ENCODE measurements around the gene CASP2.
"Not testable (repeated sequence)": the region's sequence is repeated elsewhere in the genome, so short reads cannot be mapped to it uniquely, and the experiment has no call there.

CASP2 gene

DNA sequence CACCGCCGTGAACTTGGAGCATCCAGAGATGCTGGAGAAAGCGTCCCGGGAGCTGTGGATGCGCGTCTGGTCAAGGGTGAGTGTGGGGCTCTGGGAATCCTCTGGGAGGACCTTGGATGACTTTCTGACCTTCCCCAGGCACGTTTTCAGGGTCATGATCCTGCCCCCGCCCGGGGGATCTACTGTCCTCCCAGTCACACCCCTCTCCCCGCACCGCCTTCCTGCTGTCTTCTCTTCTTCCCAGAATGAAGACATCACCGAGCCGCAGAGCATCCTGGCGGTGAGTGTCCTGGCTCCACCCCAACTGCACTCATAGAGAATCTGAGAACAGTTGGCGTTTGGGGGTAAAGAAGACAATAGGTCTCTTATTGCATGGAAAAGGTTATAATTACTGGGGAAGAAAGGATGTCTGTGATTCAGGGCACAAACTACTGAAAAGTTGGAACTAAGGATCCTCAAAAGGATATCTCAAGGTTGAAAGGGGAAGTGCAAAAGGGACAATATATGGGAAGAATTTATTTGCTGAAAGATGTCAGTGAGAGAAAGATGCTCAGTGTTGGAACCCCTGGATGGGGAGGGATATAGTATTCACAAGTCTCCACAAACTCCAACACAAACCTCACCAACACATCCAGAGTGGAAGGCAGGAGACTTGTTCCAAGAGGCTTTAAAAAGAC lies 23.0 kb upstream of the CASP2 start:
- DNase-seq = no peak

DNA sequence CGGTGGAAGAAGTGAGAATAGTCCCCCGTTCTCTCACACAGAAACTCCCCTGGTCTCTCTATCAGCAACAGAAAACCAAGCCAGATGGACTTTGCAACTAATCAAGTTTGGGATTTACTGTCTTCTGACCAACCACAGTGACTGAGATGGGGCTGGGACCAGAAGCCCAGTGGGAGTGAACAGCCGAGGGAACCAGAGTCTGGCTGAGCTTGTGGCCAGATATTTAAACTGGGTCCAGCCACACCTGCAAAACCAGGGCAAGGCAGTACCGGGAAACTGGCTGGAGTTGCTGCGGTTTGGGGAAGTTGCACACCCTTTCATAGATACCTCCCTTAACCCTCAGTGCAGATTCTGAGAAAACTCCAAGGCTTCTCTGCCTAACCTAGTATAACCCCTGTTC lies 18.9 kb upstream of the CASP2 start:
- no peak for DNase-seq

DNA sequence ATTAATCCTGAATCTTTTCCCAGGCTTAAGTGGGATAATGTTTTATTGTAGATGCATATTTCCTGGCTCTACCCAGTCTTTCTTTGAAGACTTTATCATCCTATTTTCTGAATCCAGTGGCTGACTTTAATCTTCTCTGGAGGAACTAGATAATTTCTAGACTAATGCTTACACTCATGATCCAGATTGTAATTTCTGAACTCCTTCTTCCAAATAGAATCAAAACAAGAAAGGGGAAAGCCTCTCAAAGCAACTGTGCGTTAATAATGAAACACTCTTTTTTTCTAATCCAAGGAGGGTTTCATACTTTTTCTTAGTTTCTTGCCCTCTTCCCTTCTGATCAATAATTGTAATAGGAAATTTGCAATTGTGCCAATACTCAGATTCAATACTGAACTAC lies 16.9 kb upstream of the CASP2 start:
- DNase-seq = no peak

DNA sequence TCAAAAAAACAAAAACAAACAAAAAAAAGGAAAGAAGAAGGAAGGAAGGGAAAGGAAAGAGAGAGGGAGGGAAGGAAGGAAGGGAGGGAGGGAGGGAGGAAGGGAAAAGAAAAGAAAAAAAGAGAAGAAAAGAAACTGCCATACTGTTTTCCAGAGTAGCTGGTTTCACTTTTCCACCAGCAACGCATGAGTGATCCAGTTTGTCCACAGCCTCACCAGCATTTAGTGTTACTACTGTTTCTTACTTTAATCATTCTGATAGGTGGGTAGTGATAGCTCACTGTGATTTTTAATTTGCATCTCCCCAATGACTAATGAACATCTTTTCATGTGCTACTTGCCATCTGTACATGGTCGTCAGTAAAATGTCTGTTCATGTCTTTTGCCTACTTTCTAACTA lies 15.3 kb upstream of the CASP2 start:
- DNase-seq = no peak

DNA sequence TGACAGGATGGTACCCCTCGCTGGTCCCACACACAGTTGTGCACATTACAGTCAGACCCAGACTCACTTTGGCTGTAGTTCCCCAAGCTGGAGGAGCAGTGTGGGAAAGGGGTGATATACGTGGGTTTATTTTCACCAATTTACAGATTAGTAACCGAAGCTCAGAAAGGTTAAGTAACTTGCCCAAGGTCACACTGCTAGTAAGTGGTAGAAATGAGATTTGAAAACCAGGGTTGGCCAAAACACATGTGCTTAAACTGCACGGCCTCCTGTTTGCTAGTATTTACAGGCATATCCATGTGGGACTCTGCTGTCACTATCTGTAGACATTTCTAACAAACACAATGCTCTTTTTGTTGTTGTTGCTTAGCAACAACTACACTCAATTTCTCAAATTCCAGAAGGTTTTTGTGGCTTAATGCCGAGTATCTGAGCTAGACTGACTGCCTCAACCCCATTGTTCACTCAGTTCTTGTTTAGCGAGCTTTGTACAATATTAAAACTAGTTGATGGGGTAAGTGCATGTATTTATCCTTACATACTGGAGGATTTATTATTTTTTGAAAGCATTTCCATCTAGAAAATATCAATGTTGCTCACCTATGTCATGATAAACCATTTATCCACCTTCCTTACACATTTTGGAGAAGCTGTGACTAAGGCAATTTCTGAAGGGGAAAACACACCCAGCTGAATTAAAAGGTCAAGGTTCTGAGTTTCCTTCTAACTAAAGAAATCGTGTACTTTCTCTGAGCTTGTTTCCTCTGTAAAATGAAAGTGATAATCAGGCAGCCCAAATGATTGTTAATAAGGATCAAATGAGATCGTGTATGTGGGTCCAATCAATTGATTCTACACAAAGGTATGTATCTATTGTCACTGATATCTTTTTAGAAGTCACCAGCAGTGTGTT lies 8.7 kb upstream of the CASP2 start:
- DNase-seq = no peak

DNA sequence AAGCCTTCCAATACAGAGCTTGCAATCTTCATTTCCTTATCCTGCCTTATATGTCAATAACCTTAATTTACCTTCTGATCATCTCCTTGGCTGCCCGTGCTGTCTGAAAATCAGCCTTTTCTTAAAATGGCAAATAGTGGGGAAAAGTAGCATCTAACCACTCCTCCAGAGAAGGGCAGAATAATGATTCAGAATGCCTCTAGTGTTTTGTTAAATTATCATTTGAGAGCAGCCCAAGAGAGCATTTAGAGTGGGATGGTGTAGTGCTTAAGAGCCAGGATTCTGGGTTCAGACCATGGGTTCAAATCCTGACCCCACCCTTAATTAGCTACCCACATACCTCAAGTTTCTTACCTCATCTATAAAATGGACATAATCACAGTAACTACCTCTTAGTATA lies 8.0 kb upstream of the CASP2 start:
- DNase-seq = no peak

DNA sequence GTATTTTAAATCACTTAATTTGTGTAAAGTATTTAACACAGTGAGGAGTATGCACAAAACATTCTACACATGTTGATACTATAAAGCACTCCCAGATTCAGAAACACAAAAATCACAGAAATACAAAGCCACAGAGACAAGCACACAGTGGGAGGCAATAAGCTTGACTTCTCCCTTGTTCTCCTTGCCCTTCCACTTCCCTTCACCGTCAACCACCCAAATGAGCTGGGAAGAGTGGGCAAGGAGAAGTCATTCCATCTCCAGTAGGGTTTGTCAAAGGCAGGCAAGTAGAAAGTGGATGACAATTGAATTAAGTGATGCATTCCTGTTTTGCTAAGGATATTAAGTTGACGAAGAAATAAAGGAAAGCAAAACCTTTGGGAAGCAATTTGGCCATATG lies 7.6 kb upstream of the CASP2 start:
- no peak for DNase-seq

DNA sequence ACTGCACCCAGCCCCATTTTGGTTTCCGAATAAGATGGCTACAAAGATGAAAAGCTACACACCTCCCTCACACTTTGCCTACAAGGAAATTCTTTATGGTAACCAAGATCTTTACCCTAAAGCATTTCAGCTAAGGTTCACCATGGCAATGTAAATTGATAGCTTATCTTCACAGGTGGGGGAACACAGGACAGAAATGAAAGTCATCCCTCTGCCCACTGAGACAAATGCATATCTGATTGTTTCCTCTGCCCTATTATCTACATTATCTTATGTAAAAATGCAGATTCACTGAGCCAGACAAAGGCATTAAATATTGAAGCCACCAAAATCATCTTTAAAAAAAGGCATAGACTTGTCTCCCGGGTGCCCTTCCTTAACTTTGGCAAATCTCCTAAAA lies 6.6 kb upstream of the CASP2 start:
- DNase-seq = no peak

DNA sequence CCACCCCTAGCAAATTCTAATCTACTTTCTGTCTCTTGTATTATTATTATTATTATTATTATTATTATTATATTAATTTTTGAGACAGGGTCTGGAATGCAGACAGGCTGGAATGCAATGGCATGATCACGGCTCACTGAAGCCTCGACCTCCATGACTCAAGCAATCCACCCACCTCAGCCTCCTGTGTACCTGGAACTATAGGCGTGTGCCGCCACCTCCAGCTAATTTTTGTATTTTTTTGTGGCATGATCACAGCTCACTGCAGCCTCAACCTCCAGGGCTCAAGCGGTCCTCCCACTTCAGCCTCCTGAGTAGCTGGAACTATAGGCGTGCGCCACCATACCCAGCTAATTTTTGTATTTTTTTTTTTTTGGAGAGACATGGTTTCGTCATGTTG lies 6.0 kb upstream of the CASP2 start:
- DNase-seq = no peak

DNA sequence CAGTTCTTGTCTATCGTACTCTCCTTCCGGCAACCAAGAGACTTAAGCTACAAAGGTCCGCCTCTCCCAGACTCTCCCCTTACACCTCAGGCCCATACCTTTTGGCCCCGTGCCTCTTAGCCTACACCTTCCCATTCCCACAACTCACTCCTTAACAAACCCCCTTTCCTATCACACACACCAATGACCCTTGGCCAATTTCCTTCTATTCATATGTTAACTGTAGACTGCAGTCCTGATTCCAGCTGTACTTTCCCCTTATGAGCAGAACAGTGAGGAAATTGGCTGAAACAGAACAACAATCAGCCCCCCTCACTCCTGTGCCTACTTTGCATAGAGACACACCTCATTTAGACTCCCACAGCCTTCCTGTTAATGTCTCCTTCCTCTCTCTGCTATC lies 4.8 kb upstream of the CASP2 start:
- no peak for DNase-seq

DNA sequence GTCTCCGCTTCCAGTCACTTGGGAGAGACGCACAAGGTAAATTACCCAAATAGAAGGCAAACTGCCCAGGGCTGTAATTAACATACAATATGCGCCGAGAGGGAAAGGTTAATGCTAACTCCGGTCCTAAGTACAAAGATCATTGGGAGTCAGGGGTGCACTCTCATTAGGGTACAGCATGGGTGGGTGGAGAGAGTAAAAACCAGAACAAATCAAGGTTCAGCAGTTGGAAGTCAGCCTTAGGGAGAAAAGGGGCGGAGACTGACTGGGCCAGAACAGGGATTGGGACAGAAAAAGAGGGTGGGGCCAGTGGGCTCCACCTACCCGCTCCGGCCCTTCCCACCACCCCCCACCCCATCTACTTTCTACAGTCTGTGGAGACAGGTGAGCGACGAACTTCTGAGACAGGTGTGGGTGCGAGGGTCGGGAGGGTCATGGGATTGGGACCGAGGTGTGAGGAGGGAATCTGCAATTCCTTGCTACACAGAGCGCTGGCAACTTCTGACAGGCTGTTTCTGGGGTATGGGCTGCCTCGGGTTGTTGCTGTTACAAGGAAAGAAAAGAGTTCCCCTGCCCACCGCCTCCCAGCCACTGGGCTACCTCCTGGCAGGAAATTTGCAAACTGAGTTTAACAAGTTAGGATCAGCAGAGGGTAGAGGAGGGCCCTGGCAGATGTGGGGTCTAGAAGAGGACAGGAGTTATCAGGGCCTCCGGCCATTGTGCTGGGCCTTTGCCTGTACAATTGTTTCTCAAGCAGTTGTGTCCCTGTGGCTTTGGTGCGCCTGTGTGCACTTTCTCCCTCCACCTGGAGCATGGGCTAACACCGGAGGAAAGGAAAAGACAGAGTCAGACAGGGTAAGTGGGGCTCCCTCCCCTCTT lies 3.3 kb upstream of the CASP2 start, which contains the start of gene TMEM139:
Gene TMEM139 (plus strand): TSS at position 368 of the 879 bp plus-strand sequence. CDS start 1,000 bp downstream, outside the sequence.
- DNase-seq = no peak

DNA sequence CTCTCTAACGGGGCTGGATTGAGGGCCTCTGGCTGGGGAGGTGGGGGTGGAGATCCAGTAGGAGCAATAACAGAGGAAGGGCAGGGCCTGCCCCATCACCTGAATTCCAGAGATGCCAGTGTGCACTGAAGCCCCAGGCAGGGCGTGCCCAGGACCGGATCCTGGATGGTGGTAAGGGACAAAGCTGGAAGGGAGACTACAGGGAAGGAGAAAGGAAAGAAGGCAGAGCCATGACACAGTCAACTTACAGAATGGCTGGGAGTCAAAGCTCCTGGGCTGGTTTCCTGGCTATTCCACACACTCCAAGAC lies 2.7 kb upstream of the CASP2 start:
- no peak for DNase-seq

DNA sequence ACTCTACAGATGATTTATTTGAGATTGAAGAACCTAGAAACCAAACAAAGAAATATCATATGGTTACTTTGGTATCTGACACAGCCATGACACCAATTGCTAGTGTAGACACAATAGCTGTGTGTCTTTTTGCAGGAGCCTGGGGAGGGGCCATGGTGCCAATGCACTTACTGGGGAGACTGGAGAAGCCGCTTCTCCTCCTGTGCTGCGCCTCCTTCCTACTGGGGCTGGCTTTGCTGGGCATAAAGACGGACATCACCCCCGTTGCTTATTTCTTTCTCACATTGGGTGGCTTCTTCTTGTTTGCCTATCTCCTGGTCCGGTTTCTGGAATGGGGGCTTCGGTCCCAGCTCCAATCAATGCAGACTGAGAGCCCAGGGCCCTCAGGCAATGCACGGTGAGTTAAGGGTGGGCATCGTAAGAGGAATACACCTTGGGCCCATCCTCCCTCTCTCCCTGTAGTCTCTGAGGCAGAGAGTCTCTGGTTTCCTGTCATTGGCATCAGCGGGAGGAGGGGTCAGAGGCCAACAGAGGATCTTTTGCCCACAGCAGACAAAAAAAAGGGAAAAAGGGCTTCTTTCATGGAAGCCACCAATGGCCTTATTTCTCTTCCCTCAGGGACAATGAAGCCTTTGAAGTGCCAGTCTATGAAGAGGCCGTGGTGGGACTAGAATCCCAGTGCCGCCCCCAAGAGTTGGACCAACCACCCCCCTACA lies 2.2 kb upstream of the CASP2 start:
- no peak for DNase-seq

DNA sequence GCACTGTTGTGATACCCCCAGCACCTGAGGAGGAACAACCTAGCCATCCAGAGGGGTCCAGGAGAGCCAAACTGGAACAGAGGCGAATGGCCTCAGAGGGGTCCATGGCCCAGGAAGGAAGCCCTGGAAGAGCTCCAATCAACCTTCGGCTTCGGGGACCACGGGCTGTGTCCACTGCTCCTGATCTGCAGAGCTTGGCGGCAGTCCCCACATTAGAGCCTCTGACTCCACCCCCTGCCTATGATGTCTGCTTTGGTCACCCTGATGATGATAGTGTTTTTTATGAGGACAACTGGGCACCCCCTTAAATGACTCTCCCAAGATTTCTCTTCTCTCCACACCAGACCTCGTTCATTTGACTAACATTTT lies 1.6 kb upstream of the CASP2 start:
- DNase-seq = no peak

DNA sequence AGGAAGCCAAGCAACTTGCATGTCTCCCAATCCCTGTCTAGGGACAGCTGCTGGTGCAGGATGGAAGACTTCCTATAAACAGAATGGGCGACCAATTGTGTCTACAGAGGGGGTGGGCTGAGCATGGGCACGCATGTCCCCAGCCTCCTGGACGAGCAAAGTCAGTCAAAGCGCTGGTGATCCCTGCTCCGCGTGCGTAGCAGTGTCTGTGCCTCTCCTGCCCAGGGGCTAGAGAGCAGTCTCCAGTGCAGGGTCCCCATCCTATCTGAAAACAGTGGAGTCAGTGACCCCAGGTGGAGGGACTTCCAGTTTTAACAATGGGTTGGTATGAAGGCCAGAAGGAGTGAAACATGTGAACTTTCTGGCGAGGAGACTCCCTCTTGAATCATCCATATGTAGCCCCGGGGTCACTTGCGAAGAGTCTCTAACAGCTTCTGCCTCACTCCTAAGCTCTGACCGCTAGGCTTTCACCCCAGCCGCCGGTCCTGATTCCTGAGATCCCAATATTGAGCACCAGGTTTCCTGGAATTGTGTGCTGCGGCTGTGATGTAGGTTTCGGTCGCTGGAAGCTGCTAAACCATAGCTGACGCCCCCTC lies 714 bp upstream of the CASP2 start:
- DNase-seq = no peak

DNA sequence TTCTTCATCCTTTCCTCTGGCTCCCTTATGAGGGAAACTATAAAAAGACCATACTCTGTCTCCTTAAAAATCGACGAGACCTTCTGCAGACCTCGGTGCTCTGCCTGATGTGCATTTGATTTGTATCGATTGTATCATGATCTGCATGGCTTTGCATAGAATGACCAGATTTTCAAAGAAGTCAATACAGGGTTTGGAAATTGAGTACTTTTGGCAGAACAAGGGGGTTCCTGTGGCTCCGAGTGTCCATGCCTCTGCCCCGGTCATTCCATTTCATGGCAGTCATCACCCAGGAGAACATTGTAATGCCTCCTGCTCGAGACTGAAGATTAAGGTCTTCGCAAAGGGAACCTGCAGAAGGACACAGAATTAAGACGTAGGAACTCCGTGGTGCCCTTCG lies 685 bp downstream of the CASP2 start:
- no peak for DNase-seq

DNA sequence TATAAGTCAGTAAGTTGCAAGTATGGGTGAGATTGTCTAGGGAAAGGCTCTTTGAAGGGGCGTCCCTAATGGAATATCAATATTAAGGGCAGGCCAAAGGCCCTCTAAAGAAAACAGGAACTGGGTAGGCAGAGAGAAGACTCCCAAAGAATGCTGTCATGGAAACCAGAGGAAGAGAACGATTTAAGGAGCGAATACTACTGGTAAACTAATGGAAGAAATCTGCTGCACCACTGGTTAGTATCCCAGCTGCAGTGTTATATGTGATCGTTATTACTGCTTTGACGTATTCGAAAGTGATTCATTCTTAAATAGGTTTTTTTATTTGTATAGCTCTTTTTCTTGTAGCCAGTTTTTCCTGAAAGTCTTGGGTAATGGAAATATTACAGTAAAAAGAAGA lies 1.3 kb downstream of the CASP2 start:
- no peak for DNase-seq

DNA sequence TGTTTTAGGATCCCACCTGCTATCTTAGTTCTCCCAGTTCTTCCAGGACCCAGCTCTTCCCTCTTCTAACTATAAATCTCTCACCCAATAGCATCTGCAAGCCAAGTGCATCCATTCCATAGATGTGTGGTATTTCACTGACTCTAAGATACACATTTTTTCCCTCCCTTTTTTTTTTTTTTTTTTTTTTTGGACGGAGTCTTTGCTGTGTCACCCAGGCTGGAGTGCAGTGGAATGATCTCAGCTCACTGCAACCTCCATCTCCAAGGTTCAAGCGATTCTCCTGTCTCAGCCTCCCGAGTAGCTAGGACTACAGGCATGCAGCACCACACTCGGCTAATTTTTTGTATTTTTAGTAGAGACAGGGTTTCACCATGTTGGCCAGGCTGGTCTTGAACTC lies 1.7 kb downstream of the CASP2 start:
- not testable (repeated sequence) for DNase-seq

DNA sequence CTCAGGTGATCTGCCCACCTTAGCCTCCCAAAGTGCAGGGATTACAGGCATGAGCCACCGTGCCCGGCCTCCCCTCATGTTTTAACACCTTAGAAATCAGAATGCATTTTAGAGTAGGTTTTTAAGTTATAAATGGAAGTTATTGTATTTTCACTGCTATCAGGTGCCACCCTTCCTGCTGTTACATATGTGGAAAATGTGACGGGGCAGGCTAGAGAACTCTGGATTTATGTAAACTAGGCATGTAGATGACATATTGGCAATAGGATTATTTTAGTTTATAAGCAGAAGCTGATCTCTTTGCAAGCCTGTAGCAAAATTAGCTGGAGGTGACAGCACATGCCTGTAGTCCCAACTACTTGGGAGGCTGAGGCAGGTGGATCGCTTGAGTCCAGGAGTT lies 2.1 kb downstream of the CASP2 start:
- no peak for DNase-seq

DNA sequence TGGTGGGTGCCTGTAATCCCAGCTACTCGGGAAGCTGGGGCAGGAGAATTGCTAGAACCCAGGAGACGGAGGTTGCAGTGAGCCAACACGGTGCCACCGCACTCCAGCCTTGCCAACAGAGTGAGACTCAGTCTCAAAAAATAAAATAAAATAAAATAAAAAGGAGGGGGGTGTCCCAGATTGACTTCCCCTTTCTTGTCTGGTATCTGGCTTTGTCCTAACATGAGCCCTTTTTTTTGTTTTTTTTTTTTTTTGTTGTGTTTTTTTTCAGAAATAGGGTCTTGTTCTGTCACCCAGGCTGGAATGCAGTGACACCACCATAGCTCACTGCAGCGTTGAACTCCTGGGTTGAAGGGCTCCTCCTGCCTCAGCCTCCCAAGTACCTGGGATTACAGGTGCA lies 4.7 kb downstream of the CASP2 start:
- DNase-seq = no peak

DNA sequence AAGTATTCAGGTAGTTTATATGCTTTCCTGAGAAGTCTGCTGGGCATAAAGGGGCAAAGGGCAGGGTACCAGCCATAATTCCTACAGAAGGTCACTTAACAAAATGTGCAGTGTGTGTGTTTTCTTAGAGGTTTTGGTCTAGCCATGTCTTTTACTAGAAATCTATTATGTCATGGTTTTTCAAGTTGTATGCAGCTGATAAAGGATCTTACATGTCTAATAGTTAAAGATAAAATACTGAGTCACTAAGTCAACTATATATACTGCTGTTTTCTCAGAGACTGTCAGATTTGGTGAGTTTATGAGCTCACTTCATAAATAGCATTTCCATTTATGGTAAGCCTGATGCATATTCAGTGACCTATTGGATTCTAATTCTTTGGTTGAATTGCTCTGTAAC lies 7.7 kb downstream of the CASP2 start:
- DNase-seq = no peak

DNA sequence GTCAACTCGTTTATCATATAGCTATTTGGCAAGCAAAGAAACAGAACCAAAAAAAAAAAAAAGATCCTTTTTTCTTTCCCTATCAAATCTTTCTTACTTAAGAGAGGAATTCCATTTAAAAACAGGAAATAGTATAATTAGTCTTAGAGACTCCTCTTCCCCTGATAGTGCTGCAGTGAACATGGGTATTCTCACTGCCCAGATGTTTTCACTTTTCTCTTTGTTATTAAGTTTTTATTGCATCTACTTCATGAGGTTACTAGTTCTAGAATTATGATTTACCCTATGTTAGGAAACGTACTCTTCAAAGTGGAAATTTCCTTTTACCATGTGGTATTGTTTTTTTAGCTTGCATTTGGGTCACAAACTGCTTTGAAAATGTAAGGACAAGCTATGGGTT lies 8.5 kb downstream of the CASP2 start:
- DNase-seq = no peak

DNA sequence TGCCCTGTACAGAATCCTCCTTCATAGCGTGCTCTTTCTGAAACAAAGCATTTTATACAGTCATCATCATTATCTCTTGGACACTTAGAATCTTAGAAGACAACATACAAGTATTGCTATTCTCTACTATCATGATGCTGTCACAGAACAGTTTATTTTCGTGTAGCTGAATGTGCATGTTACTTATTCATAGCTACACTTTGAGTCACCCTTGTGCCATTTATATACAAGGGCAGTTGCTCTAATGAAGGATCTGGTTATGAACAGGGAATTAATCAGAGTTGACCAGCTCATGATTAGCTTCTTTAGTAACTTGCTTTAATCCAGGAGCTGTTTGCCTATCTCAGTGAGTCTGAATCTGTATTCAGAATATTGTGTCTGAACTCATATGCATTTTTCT lies 11.2 kb downstream of the CASP2 start:
- no peak for DNase-seq

All from activated effector memory CD4-positive, alpha-beta T cell treated with anti-CD3 and anti-CD28 coated beads, Interleukin-2, amount 50 U/mL, for 16 hours (primary cell).